Measurements from ENCODE around the gene RFX2. TPM values are rescaled to one million over a fixed set of nuclear protein-coding genes. Genes with fewer than 3 reads are reported as not detected.

The RFX2 gene
- total and polyA plus RNA-seq, 4 donors = 0.67 to 5.1 (median 2.8) TPM

DNA sequence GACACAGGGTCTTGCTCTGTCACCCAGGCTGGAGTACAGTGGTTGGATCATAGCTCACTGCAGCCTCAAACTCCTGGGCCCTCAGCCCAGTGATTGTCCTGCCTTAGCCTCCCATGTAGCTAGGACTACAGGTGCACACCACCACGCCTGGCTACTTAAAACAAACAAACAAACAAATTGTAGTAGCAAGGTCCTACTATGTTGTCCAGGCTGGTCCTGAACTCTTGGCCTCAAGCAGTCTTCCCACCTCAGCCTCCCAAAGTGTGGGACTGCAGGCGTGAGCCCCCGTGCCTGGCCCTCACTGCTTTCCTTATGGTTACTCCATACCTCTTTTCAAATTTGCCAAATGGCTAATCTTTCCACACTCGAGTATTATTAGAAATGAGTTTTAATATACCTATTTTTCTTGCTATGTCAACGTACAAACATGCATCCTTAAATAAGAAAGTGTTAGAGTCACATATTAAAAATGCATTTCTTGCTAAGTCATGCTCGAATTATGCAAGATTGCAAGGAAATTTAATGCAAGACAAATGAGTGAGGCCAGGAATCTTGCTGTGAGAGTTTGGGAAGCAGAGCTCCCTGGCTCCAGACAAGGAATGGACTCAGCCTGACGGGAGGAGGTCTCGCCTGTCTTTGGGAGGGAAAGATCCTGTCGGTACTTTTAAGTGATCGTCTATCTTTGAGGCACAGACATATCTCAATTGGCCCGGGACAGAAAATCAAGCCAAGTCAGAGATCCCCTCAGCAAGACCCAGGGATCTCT is 39.4 kb downstream of the RFX2 start:
- no peaks in the 10 kb centered on the region for H3K9me3 ChIP-seq (ENCODE audit: control insufficient read depth in 4 of 4, low read length in 3 of 4)
- no peak overlapping the region for H3K4me3 ChIP-seq (ENCODE audit: low read depth in 1 of 3, low read length in 3 of 3)
- no peak for DNase-seq (ENCODE audit: low spot score)
- WGBS = 89% methylated on average over 11 of the region's 11 CpGs
- no peak overlapping the region for H3K9ac ChIP-seq (ENCODE audit: low read depth in 1 of 2, low read length in 2 of 2)
- no peak overlapping the region for H3K27ac ChIP-seq (ENCODE audit: low read depth in 1 of 2, low read length in 2 of 2)
- H3K27me3 ChIP-seq (ENCODE audit: control insufficient read depth in 4 of 4, insufficient read depth in 4 of 4, low read length in 3 of 4) = no peaks in the 10 kb centered on the region
- peaks cover 4 to 21% (median 16%) of the 10 kb centered on the region in 4 donors for H3K4me1 ChIP-seq (ENCODE audit: control insufficient read depth in 4 of 4, insufficient read depth in 4 of 4, low read length in 3 of 4)
- TF ChIP-seq FOXA2 (IDR thresholded peaks at IDR 0.05) (no peak), TAF1 (conservative IDR thresholded peaks at IDR 0.05) (no peak), RAD21 (IDR thresholded peaks at IDR 0.05) (no peak), YY1 (IDR thresholded peaks at IDR 0.05) (no peak), NR2F2 (IDR thresholded peaks at IDR 0.05) (no peak), RXRA (IDR thresholded peaks at IDR 0.05) (no peak), HNF4G (IDR thresholded peaks at IDR 0.05) (no peak), SP1 (IDR thresholded peaks at IDR 0.05) (no peak), EGR1 (IDR thresholded peaks at IDR 0.05; ENCODE audit: low read depth in 2 of 2) (no peak), GABPA (IDR thresholded peaks at IDR 0.05 in 1 of 2, conservative IDR thresholded peaks at IDR 0.05 in 1 of 2) (no peak), JUND (IDR thresholded peaks at IDR 0.05) (no peak), HNF4A (conservative IDR thresholded peaks at IDR 0.05) (no peak), FOXA1 (IDR thresholded peaks at IDR 0.05) (no peak)
- TF ChIP-seq, protein P1, sequence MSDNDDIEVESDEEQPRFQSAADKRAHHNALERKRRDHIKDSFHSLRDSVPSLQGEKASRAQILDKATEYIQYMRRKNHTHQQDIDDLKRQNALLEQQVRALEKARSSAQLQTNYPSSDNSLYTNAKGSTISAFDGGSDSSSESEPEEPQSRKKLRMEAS (IDR thresholded peaks at IDR 0.05) = no peak
- TF ChIP-seq, protein P2, sequence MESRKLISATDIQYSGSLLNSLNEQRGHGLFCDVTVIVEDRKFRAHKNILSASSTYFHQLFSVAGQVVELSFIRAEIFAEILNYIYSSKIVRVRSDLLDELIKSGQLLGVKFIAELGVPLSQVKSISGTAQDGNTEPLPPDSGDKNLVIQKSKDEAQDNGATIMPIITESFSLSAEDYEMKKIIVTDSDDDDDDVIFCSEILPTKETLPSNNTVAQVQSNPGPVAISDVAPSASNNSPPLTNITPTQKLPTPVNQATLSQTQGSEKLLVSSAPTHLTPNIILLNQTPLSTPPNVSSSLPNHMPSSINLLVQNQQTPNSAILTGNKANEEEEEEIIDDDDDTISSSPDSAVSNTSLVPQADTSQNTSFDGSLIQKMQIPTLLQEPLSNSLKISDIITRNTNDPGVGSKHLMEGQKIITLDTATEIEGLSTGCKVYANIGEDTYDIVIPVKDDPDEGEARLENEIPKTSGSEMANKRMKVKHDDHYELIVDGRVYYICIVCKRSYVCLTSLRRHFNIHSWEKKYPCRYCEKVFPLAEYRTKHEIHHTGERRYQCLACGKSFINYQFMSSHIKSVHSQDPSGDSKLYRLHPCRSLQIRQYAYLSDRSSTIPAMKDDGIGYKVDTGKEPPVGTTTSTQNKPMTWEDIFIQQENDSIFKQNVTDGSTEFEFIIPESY (IDR thresholded peaks at IDR 0.05) = no peak
- TF ChIP-seq, protein P3, sequence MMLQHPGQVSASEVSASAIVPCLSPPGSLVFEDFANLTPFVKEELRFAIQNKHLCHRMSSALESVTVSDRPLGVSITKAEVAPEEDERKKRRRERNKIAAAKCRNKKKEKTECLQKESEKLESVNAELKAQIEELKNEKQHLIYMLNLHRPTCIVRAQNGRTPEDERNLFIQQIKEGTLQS (IDR thresholded peaks at IDR 0.05) = no peak
- TF ChIP-seq, protein P4, sequence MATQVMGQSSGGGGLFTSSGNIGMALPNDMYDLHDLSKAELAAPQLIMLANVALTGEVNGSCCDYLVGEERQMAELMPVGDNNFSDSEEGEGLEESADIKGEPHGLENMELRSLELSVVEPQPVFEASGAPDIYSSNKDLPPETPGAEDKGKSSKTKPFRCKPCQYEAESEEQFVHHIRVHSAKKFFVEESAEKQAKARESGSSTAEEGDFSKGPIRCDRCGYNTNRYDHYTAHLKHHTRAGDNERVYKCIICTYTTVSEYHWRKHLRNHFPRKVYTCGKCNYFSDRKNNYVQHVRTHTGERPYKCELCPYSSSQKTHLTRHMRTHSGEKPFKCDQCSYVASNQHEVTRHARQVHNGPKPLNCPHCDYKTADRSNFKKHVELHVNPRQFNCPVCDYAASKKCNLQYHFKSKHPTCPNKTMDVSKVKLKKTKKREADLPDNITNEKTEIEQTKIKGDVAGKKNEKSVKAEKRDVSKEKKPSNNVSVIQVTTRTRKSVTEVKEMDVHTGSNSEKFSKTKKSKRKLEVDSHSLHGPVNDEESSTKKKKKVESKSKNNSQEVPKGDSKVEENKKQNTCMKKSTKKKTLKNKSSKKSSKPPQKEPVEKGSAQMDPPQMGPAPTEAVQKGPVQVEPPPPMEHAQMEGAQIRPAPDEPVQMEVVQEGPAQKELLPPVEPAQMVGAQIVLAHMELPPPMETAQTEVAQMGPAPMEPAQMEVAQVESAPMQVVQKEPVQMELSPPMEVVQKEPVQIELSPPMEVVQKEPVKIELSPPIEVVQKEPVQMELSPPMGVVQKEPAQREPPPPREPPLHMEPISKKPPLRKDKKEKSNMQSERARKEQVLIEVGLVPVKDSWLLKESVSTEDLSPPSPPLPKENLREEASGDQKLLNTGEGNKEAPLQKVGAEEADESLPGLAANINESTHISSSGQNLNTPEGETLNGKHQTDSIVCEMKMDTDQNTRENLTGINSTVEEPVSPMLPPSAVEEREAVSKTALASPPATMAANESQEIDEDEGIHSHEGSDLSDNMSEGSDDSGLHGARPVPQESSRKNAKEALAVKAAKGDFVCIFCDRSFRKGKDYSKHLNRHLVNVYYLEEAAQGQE (IDR thresholded peaks at IDR 0.05) = no peak
- TF ChIP-seq, protein P5, sequence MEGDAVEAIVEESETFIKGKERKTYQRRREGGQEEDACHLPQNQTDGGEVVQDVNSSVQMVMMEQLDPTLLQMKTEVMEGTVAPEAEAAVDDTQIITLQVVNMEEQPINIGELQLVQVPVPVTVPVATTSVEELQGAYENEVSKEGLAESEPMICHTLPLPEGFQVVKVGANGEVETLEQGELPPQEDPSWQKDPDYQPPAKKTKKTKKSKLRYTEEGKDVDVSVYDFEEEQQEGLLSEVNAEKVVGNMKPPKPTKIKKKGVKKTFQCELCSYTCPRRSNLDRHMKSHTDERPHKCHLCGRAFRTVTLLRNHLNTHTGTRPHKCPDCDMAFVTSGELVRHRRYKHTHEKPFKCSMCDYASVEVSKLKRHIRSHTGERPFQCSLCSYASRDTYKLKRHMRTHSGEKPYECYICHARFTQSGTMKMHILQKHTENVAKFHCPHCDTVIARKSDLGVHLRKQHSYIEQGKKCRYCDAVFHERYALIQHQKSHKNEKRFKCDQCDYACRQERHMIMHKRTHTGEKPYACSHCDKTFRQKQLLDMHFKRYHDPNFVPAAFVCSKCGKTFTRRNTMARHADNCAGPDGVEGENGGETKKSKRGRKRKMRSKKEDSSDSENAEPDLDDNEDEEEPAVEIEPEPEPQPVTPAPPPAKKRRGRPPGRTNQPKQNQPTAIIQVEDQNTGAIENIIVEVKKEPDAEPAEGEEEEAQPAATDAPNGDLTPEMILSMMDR (IDR thresholded peaks at IDR 0.05; ENCODE audit: low read depth, low read length, missing input control) = no peak
- H3K36me3 ChIP-seq (ENCODE audit: control insufficient read depth in 4 of 4, insufficient read depth in 3 of 4, low read depth in 1 of 4, low read length in 3 of 4) = no peaks in the 10 kb centered on the region
